GM12873 (cell line): ENCODE results near the gene NET1.

Experiments
- TF ChIP-seq, protein P1 (sequence below): IDR thresholded peaks from 2 replicates; pipeline ENCODE4 v1.5.1; 2012; ENCODE audit warnings: low read depth, mild to moderate bottlenecking, moderate library complexity, low read length, control low read depth; ENCODE audit not compliant: insufficient read depth; ENCODE audit errors: missing control alignments

The NET1 gene

DNA sequence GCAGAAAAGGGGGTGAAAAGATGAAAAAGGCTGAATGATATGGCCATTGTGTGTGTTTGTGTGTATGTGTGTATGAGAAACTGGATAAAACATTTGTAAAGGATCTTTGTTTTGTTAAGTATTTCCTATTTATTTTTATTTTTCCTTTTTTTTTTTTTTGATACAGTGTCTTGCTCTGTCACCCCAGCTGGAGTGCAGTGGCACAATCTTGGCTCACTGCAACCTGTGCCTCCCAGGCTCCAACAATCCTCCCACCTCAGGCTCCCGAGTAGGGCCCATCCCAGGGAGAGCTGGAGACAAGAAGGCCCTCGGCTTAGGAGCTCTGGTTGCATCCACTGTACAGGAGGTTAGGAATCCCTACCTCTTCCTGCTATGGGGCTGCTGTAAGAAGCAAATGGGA lies 93.9 kb downstream of the NET1 start:
- TF ChIP-seq, protein P1, sequence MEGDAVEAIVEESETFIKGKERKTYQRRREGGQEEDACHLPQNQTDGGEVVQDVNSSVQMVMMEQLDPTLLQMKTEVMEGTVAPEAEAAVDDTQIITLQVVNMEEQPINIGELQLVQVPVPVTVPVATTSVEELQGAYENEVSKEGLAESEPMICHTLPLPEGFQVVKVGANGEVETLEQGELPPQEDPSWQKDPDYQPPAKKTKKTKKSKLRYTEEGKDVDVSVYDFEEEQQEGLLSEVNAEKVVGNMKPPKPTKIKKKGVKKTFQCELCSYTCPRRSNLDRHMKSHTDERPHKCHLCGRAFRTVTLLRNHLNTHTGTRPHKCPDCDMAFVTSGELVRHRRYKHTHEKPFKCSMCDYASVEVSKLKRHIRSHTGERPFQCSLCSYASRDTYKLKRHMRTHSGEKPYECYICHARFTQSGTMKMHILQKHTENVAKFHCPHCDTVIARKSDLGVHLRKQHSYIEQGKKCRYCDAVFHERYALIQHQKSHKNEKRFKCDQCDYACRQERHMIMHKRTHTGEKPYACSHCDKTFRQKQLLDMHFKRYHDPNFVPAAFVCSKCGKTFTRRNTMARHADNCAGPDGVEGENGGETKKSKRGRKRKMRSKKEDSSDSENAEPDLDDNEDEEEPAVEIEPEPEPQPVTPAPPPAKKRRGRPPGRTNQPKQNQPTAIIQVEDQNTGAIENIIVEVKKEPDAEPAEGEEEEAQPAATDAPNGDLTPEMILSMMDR = no peak

DNA sequence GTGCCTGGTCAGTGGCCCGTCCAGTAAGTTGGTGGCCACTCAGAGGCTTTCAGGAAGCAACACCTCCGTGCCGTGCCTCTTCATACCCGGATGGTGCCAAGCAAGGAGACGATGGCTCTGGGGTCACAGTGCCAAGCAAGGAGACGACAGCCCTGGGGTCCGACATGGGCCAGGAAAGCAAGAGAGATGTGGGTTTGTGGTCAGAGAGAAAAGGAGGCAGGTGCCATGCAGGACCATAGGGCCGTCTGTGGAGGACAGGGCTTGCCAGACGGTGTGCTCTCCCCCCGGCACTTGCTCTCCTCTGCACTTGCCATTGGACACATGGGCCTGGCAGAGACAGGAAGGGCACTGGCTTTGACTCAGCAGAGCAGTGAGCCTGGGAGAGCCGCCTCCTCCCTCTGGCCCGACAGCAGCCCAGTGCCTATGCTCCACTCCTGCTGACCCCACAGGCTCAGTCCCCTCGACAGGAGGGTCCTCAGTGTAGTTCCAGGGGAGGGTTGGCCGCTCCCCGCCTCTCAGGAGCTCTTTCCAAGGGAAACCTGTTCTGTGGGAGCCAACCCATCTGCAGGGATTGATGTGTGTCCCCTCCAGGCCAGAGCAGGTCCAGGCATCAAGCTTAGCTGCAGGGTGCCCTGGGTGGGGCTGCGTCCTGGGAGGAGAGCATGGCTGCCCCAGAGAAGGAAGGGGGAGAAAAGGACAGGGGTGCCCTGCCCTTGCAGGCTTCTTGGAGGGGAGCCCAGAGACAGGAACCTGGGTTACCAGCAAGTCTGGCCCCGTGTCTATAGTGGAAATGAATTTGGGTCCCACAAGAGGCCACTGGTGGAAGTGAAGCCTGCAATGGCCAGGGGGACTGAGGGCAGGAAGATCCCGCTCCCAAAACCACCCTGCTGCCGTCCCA lies 94.6 kb downstream of the NET1 start:
- TF ChIP-seq, protein P1 = no peak

DNA sequence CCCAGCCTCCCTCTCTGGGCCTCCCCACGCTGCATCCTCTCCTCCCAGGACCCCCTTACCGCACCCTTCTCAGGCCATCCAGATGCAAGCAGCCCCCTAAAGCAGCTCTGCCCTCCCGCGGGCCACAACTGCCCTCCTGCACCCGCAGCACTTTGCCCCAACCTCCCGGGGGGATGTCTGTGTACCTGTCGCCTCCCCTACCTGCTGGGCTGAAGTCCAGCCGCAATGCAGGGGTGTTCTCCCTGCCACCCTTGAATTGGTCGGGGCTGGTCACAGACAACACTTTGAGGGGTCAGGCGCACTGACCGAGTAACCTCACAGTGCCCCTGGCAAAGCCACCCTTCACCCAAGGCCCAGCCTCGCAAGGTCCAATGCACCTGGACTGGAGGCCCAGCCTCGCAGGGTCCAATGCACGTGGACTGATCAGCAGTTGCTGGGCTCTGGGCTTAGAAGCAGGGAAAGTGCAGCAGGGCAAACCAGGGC lies 95.3 kb downstream of the NET1 start:
- TF ChIP-seq, protein P1 = no peak

DNA sequence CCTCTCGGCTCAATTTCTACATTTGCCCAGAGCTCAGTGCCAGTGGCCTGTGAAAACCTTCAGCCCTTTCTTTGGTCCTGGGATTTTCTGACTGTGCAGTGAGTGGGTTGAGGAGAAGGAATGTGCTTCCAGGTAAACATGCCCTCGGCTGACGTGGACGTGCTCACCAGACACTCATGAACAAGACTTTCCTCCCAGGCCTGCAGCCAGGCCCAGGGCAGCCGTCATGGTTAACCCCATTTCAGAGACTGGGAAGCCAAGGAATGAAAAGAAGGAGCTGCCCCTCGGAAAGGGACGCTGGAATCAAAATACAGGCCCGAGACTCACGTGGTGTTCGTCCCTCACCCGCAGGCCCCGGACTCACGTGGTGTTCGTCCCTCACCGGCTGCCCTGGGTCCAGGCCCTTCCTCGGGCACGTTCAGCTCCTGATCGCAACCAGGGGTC lies 95.8 kb downstream of the NET1 start:
- TF ChIP-seq, protein P1 = no peak
